Mammary epithelial cell (primary cell): ENCODE measurements around the gene ITGA11.

Source experiments
- CTCF ChIP-seq, 2 donors: IDR thresholded peaks in 1 of 2; conservative IDR thresholded peaks in 1 of 2; 2 replicates each; pipeline ENCODE4 v1.5.1; 2011 to 2012; ENCODE audit warnings: inconsistent platforms in 2 of 2, low read length in 2 of 2, mild to moderate bottlenecking in 2 of 2, control low read depth in 1 of 2, low read depth in 1 of 2; ENCODE audit not compliant: insufficient read depth in 1 of 2; ENCODE audit errors: extremely low read depth in 1 of 2
- EZH2 ChIP-seq: IDR thresholded peaks from 2 replicates; pipeline ENCODE4 v1.6.1; 2012; ENCODE audit warnings: low read length, inconsistent platforms, borderline replicate concordance

GRCh38 chr15:68475449-68475848, 43.5 kb upstream of the ITGA11 start:
- TF ChIP-seq CTCF (conservative IDR thresholded peaks at IDR 0.05 in 1 of 2, IDR thresholded peaks at IDR 0.05 in 1 of 2; ENCODE audit: extremely low read depth in 1 of 2, insufficient read depth in 1 of 2, low read depth in 1 of 2, low read length in 2 of 2) (no peak), EZH2 (no peak)
